ENCODE results near the gene SNX8.
"Not testable (repeated sequence)": the region's sequence is repeated elsewhere in the genome, so short reads cannot be mapped to it uniquely, and the experiment has no call there.

SNX8 gene

GRCh38 chr7:2325162-2325561, 10.9 kb upstream of the SNX8 start:
- no peak for DNase-seq

GRCh38 chr7:2321020-2321419, 6.8 kb upstream of the SNX8 start:
- no peak for DNase-seq

DNA sequence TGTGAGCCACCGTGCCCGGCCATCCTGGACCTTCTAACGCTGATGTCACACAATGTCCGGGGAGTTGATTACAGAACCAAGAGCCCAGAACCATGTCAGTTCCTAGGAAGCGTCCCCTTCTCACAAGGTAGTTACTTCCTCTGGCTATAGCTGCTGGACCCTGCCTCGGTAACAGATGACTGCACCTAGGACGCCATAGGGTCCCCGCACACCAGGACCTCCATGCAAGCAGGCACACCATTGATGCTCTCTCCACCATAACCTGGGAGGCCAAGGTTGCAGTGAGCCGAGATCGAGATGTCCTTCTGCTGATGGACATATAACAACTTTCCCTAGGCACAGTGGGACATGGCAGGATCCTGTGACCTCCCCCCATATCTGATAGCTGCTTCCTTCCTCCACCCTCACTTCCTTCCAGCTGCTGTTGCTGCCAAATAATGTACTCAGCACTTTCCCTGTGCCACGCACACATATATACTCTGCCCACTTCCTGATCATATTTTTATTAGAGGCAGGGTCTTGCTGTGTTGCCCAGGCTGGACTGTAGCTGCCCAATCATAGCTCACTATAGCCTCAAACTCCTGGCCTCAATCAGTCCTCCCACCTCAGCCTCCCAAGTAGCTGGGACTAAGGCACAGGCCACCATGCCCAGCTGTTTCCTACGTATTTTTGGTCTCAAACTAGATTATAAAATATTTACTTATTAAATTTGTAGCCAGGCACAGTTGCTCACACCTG, 3.5 kb upstream of the SNX8 start:
- DNase-seq, result no peak

DNA sequence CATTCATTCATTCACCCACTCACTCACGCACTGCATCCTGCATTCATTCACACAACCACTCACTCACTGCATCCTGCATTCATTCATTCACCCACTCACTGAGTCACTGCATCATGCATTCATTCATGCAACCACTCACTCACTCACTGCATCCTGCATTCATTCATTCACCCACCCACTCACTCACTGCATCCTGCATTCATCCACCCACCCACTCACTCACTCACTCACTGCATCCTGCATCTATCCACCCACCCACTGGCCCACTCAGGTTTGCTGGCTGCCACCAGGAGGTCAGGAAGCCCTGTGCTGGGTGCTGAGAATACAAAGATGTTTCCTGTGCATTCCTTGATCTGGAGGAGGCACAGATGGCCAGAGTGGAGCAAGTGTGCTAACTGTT, 2.3 kb upstream of the SNX8 start:
- DNase-seq, result no peak

- DNase-seq, result no peak
These were observed 1.5 kb upstream of the SNX8 start for GRCh38 chr7:2315787-2316186.

GRCh38 chr7:2314956-2315530, 802 bp upstream of the SNX8 start:
- not testable (repeated sequence) for DNase-seq

GRCh38 chr7:2313450-2314208, 612 bp downstream of the SNX8 start:
- DNase-seq, result no peak

DNA sequence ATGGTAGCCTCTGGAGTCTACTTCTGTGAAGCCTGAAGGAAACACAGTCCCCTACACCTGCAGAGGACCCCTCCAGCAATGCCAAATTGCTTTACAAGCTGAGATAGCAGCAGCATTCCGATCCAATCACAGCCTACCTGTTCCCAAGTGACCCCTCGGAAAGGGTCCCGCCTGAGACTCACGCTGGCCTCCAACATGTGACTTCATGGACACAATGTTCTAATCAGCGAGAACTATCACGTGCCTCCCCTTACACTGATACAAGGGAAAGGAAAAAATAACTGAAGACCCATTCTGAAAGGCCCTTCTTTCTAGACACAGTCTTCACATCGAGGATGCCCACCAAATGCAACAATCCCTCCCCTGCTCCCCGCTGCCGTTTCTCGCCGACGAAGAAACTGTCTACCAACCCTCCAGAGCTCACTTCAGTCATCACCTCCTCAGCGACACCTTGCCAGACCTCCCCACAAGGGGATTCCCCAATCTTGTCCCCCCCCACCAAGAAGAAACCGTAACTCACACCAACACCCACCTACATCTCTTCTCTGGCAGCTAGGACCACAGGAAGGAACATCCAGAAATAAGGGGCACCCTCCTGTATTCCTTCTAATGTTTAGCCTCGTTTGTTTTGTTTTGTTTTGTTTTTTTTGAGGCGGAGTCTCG, 1.8 kb downstream of the SNX8 start:
- no peak for DNase-seq

DNA sequence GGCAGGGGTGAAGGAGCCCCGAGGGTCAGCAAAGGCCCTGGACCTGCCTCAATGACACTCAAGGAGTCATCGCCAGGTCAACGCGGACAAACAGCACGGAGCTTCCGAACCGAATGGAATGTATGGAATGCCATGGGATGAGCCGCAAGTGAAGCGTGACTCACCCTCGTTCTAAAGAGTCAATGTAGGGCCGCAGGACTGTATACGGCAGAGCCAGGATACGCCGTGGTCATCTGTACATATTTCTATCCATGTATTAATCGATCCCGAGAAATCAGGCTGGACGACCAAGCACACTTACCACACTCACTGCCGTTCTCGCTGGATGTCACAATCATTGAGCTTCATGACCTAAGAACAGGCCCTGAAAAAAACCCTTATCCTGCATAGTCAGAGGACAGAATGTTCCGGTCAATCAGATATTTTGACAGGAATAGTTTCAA, 4.3 kb downstream of the SNX8 start:
- DNase-seq, result no peak

DNA sequence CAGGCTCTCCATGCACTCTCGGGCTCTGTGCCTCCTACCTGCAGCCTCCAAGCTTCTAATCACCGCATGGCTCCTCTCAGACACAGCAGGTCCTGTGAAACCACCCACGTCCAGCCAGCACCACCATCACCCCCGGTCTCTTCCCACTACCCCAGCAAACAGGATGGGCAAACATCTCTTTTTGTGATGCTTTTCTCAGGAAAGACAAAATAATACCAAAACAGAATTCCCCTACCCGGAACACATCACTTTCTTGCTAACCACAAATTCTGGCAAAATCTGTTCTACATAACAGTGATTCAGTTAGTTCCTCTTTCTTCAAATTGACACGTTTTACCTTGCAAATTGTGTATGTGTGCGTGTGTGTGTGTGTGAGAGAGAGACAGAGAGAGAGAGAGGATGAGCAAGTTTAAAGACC, 6.5 kb downstream of the SNX8 start:
- no peak for DNase-seq

- DNase-seq, result no peak
These were observed 7.6 kb downstream of the SNX8 start for GRCh38 chr7:2306688-2307087.

- DNase-seq, result not testable (repeated sequence)
These were observed 9.0 kb downstream of the SNX8 start for GRCh38 chr7:2305258-2305657.

- not testable (repeated sequence) for DNase-seq
These were observed 10.7 kb downstream of the SNX8 start for GRCh38 chr7:2303520-2303919.

DNA sequence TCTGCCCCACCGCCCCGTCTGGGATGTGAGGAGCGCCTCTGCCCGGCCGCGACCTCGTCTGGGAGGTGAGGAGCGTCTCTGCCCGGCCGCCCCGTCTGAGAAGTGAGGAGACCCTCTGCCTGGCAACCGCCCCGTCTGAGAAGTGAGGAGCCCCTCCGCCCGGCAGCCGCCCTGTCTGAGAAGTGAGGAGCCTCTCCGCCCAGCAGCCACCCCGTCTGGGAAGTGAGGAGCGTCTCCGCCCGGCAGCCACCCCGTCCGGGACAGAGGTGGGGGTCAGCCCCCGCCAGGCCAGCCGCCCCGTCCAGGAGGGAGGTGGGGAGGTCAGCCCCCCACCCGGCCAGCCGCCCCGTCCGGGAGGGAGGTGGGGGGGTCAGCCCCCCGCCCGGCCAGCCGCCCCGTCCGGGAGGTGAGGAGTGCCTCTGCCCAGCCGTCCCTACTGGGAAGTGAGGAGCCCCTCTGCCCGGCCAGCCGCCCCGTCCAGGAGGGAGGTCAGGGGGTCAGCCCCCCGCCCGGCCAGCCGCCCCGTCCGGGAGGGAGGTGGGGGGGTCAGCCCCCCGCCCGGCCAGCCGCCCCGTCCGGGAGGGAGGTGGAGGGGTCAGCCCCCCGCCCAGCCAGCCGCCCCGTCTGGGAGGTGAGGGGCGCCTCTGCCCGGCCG, 11.4 kb downstream of the SNX8 start:
- DNase-seq, result not testable (repeated sequence)

- DNase-seq, result no peak
These were observed 12.8 kb downstream of the SNX8 start for GRCh38 chr7:2301511-2301863.

- no peak for DNase-seq
These were observed 14.2 kb downstream of the SNX8 start for GRCh38 chr7:2299870-2300512.

- peak; percentile 7 for DNase-seq
These were observed 15.0 kb downstream of the SNX8 start for GRCh38 chr7:2299131-2299829.

- no peak for DNase-seq
These were observed 17.4 kb downstream of the SNX8 start for GRCh38 chr7:2296832-2297231.

GRCh38 chr7:2295936-2296620, 18.2 kb downstream of the SNX8 start:
- DNase-seq, result no peak

DNA sequence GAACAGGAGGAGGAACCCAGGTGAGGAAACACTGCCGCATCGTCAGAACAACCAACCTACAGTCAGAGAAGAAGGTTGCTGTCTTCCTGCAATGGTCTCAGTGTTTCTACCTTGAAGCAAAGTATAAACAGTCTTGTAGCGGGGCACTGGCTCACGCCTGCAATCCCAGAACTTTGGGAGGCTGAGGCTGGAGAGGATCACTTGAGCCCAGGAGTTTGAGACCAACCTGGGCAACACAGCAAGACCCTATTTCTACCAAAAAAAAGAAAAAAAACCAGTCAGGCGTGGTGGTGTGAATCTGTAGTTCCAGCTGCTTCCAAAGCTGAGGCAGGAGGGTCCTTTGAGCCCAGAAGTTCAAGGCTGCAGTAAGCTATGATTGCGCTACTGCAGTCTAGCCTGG, 23.4 kb downstream of the SNX8 start:
- DNase-seq, result no peak

DNA sequence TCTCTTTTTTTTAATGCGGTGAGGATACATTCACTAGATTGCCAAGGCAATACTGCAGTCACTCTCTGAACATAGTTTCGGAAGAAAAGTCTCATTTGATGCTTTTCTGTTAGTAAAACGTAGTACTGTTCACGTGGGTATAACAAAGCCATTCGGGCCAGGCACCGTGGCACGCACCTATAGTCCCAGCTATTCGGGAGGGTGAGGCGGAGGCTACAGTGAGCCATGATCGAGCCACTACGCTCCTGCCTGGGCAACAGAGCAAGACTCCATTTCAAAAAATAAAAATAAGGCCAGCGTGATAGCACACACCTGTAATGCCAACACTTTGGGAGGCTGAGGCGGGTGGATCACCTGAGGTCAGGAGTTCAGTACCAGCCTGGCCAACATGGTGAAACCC, 24.6 kb downstream of the SNX8 start:
- no peak for DNase-seq
